IMR-90 (cell line): ENCODE data around the gene OTOGL. TPM values are rescaled to one million over a fixed set of nuclear protein-coding genes. Genes with fewer than 3 reads are reported as not detected.
A peak's percentile ranks its signal among the peaks of the same experiment; 100 is the strongest.

Source experiments
- CHD1 ChIP-seq: IDR thresholded peaks from 2 replicates; pipeline ENCODE4 v1.6.1; 2012; ENCODE audit warnings: low read depth, low read length, improper control_type of control experiment
- MAFK ChIP-seq: IDR thresholded peaks from 2 replicates; pipeline ENCODE4 v1.6.1; 2012; ENCODE audit warnings: low read depth, low read length, improper control_type of control experiment
- RCOR1 ChIP-seq: IDR thresholded peaks from 2 replicates; pipeline ENCODE4 v1.6.1; 2012; ENCODE audit warnings: mild to moderate bottlenecking, low read length, improper control_type of control experiment; ENCODE audit not compliant: insufficient replicate concordance
- polyA plus RNA-seq, 3 experiments: library from polyadenylated mRNA; depleted of rRNA; stranded (reverse); fragments of >200 nt; gene quantifications; 2 replicates each; pipeline ENCODE4 v1.2.3, GENCODE V29; 2012; ENCODE audit warnings: low replicate concordance in 1 of 3
- total RNA-seq: library from RNA; depleted of rRNA; stranded (reverse); fragments of >200 nt; gene quantifications from 2 replicates; pipeline ENCODE4 v1.2.3, GENCODE V29; 2012

The OTOGL gene
- total and polyA plus RNA-seq, 2 of the 4 experiments (the other 2 are of a cell fraction), result 0.10 to 0.18 TPM

GRCh38 chr12:80268924-80269749 lies 169.8 kb downstream of the OTOGL start (continued):
- TF ChIP-seq MAFK, result 0 out of 2 replicates have a peak, but pooled peaks have one; percentile 17
- TF ChIP-seq CHD1, result no peak
- TF ChIP-seq RCOR1, result no peak
